NCI-H524 (cell line): Measurements from ENCODE around the gene DKKL1.

ENCODE experiments used
- DNase-seq, 2 experiments: peaks; one replicate each; lab custom pipeline; 2025; lab: John Stamatoyannopoulos, UW

DKKL1 gene

DNA sequence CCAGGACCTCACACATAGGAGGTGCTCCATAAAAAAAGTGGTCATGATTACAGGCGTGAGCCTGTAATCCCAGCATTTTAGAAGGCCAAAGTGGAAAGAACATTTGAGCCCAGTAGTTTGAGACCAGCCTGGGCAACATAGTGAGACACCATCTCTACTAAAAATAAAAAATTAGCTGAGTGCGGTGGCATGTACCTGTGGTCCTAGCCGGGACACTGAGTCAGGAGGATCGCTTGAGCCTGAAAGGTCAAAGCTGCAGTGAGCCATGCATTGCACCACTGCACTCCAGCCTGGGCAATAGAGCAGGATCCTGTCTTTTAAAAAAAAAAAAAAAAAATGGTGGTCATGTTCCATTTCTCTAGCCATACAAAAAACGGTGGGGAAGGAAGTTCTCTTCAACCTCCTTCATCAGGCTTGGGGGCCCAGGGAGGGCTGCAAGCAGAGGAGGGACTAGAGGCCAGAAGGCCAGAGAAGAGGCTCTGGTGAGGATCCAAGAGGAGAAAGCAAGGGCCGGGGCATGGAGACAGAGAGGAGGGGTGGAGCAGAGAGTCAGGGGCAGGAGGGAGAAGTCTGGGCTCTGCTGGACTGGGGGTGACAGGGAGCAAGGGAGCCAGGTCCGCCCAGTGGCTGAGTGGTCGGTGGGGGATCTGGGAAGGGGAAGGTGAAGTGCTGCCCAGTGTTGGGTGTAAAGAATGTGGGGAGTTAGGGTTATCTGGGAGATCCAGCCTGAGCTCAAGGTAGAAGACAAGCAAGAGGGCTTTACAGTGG is 33.2 kb downstream of the DKKL1 start:
- DNase-seq: no peak

DNA sequence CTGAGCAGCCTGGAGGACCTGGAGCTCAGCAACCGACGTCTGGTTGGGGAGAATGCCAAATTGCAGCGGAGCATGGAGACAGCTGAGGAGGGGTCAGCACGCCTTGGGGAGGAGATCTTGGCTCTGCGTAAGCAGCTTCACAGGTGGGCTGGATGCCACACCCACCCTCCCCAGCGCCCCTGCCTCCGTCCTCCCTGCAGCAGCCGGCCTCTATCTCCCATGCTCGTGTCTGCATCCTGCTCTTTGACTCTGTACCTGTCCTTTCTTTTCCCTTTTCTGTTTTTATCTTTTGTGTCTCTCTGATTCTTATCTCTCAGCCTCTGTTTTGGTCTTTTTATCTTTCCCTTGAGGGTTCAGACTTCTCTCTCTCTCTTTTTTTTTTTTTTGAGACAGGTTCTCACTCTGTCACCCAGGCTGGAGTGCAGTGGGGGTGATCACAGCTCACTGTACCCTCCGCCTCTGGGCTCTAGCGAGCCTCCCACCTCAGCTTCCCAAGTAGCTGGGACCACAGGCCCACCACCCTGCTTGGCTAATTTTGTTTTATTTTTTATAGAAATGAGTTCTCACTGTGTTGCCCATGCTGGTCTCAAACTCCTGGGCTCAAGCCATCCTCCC is 34.4 kb downstream of the DKKL1 start:
- DNase-seq: no peak

DNA sequence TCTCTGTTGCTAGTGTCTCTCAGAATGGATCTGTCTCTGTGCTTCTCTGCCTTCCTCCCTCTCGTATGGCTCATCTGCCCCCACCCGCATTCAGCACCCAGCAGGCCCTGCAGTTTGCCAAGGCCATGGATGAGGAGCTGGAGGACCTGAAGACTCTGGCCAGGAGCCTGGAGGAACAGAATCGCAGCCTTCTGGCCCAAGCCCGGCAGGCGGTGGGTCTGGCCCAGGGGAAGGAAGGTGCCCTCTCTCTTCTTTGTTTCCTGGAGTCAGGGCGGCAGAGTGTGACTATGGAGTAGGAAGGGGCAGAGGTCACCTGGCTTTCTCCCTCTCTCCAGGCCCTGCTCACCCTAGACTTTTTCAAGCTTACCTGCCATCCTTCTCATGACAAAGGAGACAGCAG is 35.3 kb downstream of the DKKL1 start:
- DNase-seq: no peak

DNA sequence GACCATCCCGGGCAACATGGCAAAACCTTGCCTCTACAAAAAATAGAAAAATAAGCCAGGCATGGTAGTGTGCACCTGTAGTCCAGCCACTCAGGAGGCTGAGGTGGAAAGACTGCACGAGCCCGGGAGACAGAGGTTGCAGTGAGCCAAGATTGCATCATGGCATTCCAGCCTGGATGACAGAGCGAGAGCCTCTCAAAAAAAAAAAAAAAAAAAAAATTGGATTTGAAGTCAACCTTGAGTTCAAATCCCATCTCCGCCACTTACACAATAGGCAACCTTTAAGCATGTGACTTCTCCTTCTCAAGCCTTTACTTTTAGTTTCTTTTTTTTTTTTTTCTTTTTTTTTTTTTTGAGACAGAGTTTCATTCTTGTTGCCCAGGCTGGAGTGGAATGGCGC is 36.4 kb downstream of the DKKL1 start:
- DNase-seq: no peak

DNA sequence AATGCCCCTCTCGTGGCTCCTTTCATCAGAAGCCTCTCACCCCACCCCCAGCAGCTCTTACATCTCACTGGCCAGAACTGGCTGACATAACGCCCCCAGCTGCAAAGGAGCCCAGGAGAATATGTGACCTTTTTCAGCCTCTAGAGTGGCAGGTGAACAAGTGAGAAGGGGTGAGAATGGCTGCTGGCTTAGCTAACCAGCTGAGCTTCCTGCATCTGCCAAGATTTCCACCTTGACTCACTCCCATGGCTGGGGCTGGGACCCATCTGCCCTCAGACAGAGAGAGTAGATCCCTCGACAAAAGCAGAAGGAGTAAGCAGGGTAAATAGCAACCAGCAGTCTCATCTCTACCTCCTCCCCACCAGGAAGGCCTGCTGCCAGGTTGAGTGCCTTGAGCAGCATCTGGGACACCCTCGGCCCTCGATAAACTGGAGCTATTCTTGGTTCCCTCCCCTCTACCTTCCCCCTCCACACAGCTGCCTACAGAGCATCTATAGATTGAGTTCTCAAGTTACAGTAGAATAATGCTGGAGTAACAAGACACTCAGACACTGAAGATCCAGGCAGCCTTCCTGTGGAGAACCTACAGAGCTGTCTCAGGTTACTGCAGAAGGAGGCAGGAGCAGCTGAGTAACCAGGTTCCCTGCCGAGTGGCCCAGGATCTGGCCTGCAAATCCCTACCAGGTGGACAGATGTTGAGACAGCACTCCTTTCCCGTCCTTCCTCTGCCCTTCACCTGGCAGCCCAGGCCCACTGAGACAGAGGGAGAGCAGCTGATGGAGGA is 39.9 kb downstream of the DKKL1 start:
- DNase-seq: peak; percentile 98 to 100

DNA sequence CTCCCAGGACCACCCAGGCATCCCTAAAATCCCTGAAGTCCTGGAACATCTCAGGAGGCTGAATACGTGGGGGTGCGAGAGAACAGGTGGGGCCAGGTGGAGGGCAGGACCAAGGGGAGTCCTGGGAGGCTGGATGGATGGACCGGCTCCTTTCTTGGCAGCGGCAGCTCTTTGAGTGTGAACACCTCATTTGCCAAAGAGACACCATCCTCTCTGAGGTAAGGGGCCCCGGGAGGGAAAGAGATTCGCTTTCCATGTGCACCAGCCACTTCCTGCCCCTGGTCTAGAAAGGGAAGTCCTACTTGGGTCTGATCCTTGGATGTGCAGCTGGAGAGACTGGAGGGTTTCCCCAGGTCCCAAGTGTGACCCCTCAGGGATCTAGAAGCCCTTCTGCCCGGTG is 43.4 kb downstream of the DKKL1 start:
- DNase-seq: no peak

DNA sequence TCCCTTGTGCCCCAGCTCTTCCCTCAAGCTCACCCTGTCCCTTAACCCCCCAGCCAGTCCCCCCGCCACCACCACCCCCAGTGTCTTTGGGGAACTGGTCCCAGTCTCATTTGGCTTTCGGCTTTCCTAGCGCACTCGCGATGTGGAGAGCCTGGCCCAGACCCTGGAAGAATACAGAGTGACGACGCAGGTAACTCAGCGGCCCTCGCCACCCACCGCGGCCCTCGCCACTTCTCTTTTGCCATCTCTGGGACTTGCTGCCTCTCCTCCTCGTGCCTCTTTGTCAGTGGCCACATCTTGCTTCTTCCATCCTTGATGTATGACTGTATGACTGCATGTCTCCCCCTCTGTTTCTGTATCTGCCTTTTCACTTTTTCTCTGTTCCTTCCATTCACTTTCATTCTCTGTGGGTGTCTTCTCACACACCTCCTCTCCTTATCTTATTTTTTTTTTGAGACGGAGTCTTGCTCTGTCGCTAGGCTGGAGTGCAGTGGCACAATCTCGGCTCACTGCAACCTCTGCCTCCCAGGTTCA is 43.9 kb downstream of the DKKL1 start:
- DNase-seq: no peak

DNA sequence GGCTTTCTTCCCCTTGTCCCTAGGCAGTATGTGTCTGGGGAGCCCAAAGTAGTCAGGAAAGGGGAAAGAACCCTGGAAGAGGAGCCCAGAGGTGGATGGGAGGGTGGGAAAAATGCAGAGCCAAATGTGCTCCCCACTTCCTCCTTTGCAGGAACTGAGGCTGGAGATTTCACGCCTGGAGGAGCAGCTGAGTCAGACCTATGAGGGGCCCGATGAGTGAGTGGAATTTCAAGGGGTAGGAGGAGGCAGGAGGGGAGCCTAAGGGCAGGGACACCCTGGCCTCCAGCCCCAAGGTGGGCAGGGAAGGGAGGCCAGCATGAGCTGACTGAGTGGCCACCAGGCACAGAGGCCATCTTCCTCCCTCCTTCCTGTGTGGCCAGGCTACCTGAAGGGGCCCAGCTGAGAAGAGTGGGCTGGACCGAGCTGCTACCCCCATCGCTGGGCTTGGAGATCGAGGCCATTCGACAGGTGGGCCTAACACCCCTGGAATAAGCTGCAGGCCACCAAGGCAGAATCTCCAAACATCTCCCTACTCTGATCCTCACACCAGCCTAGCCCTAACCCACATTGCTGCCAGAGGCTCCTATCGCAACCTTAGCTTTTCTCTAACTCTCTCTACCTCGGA is 45.3 kb downstream of the DKKL1 start:
- no peak for DNase-seq

DNA sequence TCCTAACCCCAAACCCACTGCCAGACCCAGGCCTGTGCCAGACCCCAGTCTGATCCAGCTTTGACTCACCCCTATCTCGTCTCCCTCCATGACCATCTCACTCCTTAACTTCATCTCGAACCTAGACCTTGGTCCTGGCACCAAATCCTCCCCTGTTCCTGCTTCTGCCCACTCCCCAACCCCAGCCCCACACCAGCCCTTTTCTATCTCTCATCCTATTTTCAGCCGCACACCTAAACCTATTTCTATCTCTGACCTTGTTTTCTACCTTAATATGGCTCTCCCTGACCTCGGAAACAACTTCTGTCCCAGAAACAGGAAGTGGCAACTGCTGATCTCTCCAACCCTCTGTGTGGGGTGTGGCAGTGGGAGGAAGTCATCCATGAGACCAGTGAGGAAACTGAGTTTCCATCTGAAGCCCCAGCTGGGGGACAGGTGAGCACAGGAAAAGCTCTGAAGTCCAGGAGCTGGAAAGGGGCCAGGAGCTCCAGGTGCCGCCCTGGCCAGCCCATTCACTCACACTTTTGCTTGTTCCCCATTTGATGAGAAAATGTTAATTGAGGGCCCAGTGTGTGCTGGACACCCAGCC is 45.9 kb downstream of the DKKL1 start:
- no peak for DNase-seq

DNA sequence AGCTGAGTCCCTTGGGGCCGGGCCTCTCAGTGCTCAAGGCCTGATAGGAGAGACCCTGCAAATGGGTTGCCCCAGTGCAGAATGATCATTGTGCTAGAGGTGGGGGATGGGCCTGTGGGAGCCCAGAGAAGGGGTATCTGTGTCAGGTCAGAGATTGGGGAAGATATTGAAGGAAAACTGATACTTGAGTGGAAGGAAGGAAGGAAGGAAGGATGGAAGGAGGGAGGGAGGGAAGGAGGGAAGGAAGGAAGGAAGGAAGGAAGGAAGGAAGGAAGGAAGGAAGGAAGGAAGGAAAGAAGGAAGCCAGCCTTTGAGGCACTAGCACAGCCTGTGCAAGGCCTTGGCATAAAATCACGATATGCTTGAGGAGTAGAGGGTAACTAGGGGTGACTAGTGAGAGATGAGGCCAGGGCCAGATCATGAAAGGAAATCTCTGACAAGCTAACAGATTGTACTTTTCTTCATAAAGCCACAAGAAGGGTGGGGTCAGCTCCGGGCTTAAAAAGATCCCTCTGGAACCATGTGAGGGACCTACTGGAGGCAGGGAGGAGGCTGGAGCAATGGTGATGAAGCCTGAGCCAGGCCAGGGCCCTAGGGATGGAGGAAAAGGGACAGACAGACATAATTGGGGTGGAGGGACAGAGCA is 48.1 kb downstream of the DKKL1 start:
- DNase-seq: no peak

DNA sequence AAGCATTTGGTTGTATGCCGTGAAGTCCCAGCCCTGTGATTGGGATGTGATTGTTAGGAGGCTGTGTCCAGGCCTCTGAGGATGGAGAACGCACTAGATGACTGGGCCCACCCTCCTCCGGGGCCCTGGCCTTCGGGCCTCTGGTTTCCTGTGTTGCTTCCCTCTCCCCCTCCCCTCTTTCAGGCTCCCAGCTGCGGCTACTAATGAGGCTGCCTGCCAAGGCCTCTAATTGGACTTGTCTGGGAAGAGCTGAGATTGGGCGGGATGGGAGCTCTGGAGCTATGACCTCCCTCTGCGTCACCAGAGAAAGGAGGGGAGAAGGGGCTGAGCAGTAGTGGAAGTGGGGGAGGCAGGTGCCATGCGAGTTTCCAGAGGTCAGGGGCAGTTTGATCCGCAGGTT is 49.7 kb downstream of the DKKL1 start:
- no peak for DNase-seq

DNA sequence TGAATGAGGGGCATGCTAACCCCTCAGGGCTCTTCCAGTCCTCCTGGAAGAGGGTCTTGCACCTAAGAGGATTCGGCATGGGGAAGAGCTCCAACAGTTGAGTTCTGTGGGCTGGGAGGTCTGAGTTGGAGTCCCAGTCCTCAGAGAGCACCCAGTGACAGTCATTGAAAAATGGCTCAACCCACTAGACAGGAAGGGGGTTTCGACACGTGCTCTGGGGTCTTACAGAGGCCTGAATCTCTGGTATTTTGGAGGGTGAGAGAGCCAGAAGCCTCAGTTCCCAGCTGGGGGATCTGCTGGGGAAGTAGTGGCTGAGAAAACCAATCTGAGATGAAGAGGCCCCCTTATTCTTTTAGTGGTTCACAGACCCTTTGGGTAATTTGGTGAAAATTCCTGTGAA is 50.6 kb downstream of the DKKL1 start:
- DNase-seq: no peak

DNA sequence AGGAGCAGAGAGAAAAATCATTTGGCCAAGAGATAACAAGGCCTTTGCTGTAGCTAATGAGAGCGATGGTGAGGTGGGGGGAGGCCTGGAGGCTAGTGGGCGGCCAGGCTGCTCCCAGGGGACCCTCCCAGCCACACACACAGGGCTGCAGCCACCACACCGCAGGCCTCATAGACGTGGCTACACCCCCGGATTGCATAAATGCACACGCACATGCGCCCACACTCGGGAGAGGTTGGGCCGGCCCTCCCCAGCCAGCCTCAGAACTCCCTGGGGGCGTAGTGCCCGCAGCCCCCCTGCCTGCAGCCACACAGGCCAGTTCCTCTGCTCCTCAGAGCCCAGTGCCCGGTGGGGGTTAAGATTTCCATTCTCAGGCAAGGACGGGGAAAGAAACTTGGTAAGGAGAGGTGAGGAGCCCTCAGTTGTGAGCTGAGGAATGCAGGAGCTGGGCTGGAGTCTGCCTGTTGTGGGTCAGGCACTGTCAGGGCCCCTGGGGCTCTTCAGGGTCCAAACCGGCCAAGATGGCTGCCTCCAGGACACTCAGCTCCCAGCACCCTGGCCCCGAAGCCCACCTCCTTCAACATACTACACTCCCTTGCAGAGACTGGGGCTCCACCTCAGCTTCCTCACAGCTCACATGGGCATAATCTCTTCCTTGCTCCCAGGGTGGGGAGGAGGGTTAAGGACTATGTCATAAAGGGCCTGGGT is 51.6 kb downstream of the DKKL1 start:
- DNase-seq: no peak

DNA sequence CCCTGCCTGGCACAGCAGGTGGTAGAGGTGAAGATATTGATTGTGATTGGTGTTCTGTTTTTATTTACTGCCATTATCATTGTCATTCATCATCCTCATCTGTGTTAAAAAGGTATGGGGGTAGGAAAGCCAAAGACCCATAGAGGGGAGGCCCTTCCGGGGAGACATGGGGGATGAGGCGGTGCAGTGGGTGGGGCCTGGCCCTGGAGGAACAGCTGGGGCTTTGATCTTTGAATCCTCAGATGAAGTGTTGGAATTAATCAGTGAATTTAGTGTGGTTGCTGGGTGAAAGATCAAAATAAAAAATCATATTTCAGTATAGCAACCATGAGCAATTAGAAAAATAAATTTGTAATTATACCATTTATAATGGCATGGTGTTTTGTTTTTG is 52.1 kb downstream of the DKKL1 start:
- DNase-seq: no peak

DNA sequence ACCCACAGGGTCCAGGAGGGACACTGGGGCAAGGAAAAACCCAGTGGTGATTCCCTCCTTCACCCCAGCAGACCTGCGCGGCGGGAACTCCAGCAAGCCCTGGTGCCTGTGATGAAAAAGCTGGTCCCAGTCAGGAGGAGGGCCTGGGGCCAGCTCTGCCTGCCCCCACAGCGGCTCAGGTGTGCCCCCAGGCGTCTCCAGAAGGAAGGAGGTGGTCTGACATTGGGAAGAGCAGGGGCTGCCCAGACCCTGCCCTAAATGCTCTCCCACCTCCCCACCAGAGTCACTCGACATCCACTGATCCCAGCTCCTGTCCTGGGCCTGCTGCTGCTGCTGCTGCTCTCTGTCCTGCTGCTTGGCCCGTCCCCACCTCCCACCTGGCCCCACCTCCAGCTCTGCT is 53.4 kb downstream of the DKKL1 start:
- DNase-seq: no peak

DNA sequence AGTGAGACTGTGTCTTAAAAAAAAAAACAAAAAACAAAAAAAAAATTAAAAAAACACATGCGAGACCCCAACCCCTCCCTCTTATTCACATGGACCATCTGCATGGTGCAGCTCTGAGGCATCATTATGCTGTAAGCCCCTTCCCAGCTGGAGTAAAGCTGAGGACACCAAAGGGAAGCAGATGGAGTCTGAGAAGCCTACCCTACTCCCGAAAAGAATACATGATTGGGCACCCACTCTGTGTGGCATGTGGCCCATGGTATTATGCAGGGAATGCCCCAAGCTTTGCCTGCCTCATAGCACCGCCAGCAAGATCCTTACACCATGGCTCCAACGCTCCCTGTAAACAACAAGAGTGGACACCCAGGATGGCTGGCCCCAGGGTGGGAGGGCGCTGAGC is 54.8 kb downstream of the DKKL1 start:
- DNase-seq: peak; percentile 41 to 76

DNA sequence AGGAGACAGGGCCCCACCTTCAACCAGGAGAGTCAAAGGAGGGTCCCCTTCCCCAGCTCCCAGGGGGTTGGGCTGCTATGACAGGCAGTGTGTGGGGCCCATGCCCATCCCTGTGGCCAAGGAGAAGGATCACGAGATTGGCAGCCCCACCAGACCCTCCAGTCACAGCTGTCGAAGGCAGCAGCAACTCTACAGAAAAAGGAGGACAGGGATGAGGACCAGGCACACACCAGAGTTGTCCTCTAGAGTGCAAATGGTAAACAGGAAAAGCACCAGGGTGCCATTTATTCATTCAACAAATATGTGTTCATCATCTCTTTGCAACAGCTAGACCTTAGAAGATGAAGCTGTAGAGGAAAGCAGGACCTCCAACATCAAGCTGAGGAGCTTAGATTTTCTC is 55.5 kb downstream of the DKKL1 start:
- no peak for DNase-seq

DNA sequence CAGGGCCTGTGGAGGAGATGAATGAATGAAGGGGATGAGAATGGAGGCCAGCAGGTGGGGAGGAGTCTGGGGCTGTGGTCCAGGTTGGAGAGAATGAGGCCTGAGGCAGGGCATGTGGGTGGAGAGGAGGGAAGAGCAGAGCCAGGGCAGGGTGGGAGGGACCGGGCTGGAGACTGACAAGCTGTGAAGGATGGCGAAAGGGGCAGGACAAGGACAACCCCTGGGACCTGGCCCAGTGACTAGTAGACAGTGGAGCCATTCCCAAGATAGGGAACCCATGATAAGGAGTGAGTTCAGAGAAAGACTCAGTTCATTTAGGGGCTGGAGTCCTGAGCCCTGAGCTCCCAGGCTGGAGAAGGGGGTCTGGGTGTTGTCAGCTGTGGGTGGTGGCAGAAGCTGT is 56.5 kb downstream of the DKKL1 start:
- no peak for DNase-seq

DNA sequence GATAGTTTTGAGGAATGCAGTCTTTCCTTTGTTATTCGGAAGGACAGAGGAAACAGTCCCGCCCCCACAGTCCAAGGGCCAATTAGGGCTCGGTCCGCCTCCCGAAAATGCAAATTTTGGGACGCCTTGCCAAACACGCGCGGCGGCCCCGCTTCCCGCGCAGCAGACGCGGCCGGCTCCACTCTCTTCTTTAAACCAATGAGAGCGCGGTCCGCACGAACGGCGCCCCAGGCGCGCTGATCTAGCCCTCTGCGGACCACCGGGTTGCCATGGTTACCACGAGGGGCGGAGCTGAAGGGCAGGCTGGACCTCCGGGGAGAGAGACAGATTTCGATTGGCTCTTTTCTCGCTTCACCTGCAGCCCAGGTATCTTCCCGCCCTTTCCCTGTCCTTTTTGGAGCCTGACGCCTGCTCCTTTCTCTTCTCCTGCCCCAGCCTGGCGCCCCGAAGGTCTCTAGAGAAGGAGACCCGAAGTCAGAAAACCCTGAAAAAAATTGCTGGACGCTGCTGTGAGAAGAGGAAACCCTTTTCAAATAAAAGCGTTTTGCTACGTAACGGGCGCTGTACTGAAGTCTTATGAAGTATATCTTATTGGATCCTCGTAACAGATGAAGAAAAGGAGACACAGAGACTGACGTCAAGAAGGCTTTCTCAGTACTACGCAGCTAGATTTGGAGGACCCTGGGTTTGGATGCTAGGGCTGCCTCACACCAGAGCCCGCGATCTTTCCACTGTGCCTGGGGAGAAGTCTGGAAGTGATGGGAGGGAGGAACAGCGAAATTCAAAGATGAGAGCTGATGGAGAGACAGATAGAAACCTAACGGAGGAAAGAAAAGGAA is 57.6 kb downstream of the DKKL1 start:
- peak; percentile 92 to 93 for DNase-seq

DNA sequence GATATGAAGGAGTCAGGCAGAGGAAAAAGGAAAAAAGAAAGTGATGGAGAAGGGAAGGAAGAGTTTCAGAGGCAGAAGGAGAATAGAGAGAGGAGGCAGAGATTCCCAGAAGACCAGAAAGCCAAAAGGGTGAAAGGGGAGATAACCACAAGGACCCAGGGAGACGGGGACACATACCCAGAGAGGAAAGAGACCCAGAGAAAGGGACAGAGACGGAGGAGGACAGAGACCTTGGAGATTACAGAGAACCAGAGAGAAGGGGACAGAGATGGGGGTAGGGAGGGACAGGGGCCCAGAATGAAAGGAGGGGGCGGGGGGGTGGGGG is 58.2 kb downstream of the DKKL1 start:
- no peak for DNase-seq
